Measurements from ENCODE around the gene SLC35B4.

Gene SLC35B4

GRCh38 chr7:134289423-134289822, 27.3 kb downstream of the SLC35B4 start:
- no peak for DNase-seq (ENCODE audit: low spot score in 2 of 2)
- H3K4me1 Mint-ChIP-seq = no peaks in the 10 kb centered on the region
- H3K27ac Mint-ChIP-seq = no peak overlapping the region
- no peaks in the 10 kb centered on the region for H3K9me3 Mint-ChIP-seq
- H3K36me3 Mint-ChIP-seq = peaks cover 11% of the 10 kb centered on the region
- no peak overlapping the region for H3K4me3 Mint-ChIP-seq
- no peak for ATAC-seq

GRCh38 chr7:134287916-134288659, 28.6 kb downstream of the SLC35B4 start:
- Mint-ChIP-seq H3K4me3 (no peak overlapping the region), H3K9me3 (no peaks in the 10 kb centered on the region), H3K36me3 (no peaks in the 10 kb centered on the region), H3K27ac (no peak overlapping the region), H3K4me1 (no peaks in the 10 kb centered on the region)
- no peak for ATAC-seq
- no peak for DNase-seq (ENCODE audit: low spot score in 2 of 2)

- H3K4me1 Mint-ChIP-seq = no peaks in the 10 kb centered on the region
- no peak overlapping the region for H3K27ac Mint-ChIP-seq
- no peaks in the 10 kb centered on the region for H3K9me3 Mint-ChIP-seq
- ATAC-seq (no peak), DNase-seq (ENCODE audit: low spot score in 2 of 2) (no peak)
- no peak overlapping the region for H3K4me3 Mint-ChIP-seq
- no peaks in the 10 kb centered on the region for H3K36me3 Mint-ChIP-seq
These were observed 31.8 kb downstream of the SLC35B4 start for GRCh38 chr7:134284952-134285351.

- Mint-ChIP-seq H3K4me1 (no peaks in the 10 kb centered on the region), H3K27ac (no peak overlapping the region), H3K9me3 (no peaks in the 10 kb centered on the region), H3K36me3 (no peaks in the 10 kb centered on the region), H3K4me3 (no peak overlapping the region)
- DNase-seq (ENCODE audit: low spot score in 2 of 2) (no peak), ATAC-seq (no peak)
These were observed 32.7 kb downstream of the SLC35B4 start for GRCh38 chr7:134284011-134284410.

- H3K27ac Mint-ChIP-seq = no peak overlapping the region
- DNase-seq (ENCODE audit: low spot score in 2 of 2) (no peak), ATAC-seq (no peak)
- no peaks in the 10 kb centered on the region for H3K36me3 Mint-ChIP-seq
- H3K9me3 Mint-ChIP-seq = no peaks in the 10 kb centered on the region
- H3K4me3 Mint-ChIP-seq = no peak overlapping the region
- H3K4me1 Mint-ChIP-seq = no peaks in the 10 kb centered on the region
These were observed 36.2 kb downstream of the SLC35B4 start for GRCh38 chr7:134280508-134280907.

- H3K4me3 Mint-ChIP-seq = no peak overlapping the region
- ATAC-seq = no peak
- no peaks in the 10 kb centered on the region for H3K36me3 Mint-ChIP-seq
These were observed 36.8 kb downstream of the SLC35B4 start for GRCh38 chr7:134279898-134280297.

GRCh38 chr7:134279336-134279735, 37.4 kb downstream of the SLC35B4 start:
- no peaks in the 10 kb centered on the region for H3K4me1 Mint-ChIP-seq
- DNase-seq (ENCODE audit: low spot score in 2 of 2) (no peak), ATAC-seq (no peak)
- no peaks in the 10 kb centered on the region for H3K36me3 Mint-ChIP-seq
- H3K4me3 Mint-ChIP-seq = no peak overlapping the region
- H3K27ac Mint-ChIP-seq = no peak overlapping the region
- no peaks in the 10 kb centered on the region for H3K9me3 Mint-ChIP-seq

More at GRCh38 chr7:134279898-134280297, 36.8 kb downstream of the SLC35B4 start:
- Mint-ChIP-seq H3K9me3 (no peaks in the 10 kb centered on the region), H3K4me1 (no peaks in the 10 kb centered on the region), H3K27ac (no peak overlapping the region)
- no peak for DNase-seq (ENCODE audit: low spot score in 2 of 2)

- no peak overlapping the region for H3K4me3 Mint-ChIP-seq
These were observed 38.1 kb downstream of the SLC35B4 start for GRCh38 chr7:134278502-134279153.

GRCh38 chr7:134276951-134277350, 39.8 kb downstream of the SLC35B4 start:
- Mint-ChIP-seq H3K4me1 (no peaks in the 10 kb centered on the region), H3K9me3 (peaks cover under 1% of the 10 kb centered on the region), H3K4me3 (no peak overlapping the region), H3K27ac (no peak overlapping the region), H3K36me3 (no peaks in the 10 kb centered on the region)
- no peak for ATAC-seq
- DNase-seq (ENCODE audit: low spot score in 2 of 2) = no peak

More at GRCh38 chr7:134278502-134279153, 38.1 kb downstream of the SLC35B4 start:
- DNase-seq (ENCODE audit: low spot score in 2 of 2) = no peak
- no peaks in the 10 kb centered on the region for H3K9me3 Mint-ChIP-seq
- no peaks in the 10 kb centered on the region for H3K4me1 Mint-ChIP-seq
- no peaks in the 10 kb centered on the region for H3K36me3 Mint-ChIP-seq
- ATAC-seq = no peak
- H3K27ac Mint-ChIP-seq = no peak overlapping the region

- Mint-ChIP-seq H3K4me1 (no peaks in the 10 kb centered on the region), H3K27ac (no peak overlapping the region), H3K36me3 (no peaks in the 10 kb centered on the region), H3K9me3 (peaks cover 4% of the 10 kb centered on the region), H3K4me3 (no peak overlapping the region)
- DNase-seq (ENCODE audit: low spot score in 2 of 2) (no peak), ATAC-seq (no peak)
These were observed 54.4 kb downstream of the SLC35B4 start for GRCh38 chr7:134262322-134262721.

GRCh38 chr7:134255814-134256213, 60.9 kb downstream of the SLC35B4 start:
- no peaks in the 10 kb centered on the region for H3K4me1 Mint-ChIP-seq

GRCh38 chr7:134254311-134254710, 62.4 kb downstream of the SLC35B4 start:
- H3K4me3 Mint-ChIP-seq = no peak overlapping the region
- no peak for DNase-seq (ENCODE audit: low spot score in 2 of 2)
- no peaks in the 10 kb centered on the region for H3K9me3 Mint-ChIP-seq

More at GRCh38 chr7:134255814-134256213, 60.9 kb downstream of the SLC35B4 start:
- Mint-ChIP-seq H3K4me3 (no peak overlapping the region), H3K36me3 (no peaks in the 10 kb centered on the region), H3K27ac (no peak overlapping the region), H3K9me3 (no peaks in the 10 kb centered on the region)
- ATAC-seq = no peak
- DNase-seq (ENCODE audit: low spot score in 2 of 2) = no peak

GRCh38 chr7:134248196-134248595, 68.5 kb downstream of the SLC35B4 start:
- ATAC-seq = no peak
- Mint-ChIP-seq H3K27ac (no peak overlapping the region), H3K36me3 (no peaks in the 10 kb centered on the region), H3K9me3 (no peaks in the 10 kb centered on the region), H3K4me3 (no peak overlapping the region), H3K4me1 (no peaks in the 10 kb centered on the region)
- no peak for DNase-seq (ENCODE audit: low spot score in 2 of 2)

More at GRCh38 chr7:134254311-134254710, 62.4 kb downstream of the SLC35B4 start:
- Mint-ChIP-seq H3K36me3 (no peaks in the 10 kb centered on the region), H3K4me1 (no peaks in the 10 kb centered on the region), H3K27ac (no peak overlapping the region)
- no peak for ATAC-seq

GRCh38 chr7:134246761-134247160, 70.0 kb downstream of the SLC35B4 start:
- no peak for ATAC-seq
- Mint-ChIP-seq H3K4me3 (no peak overlapping the region), H3K4me1 (no peaks in the 10 kb centered on the region), H3K36me3 (no peaks in the 10 kb centered on the region), H3K9me3 (no peaks in the 10 kb centered on the region), H3K27ac (no peak overlapping the region)
- DNase-seq (ENCODE audit: low spot score in 2 of 2) = no peak

GRCh38 chr7:134246347-134246746, 70.4 kb downstream of the SLC35B4 start:
- DNase-seq (ENCODE audit: low spot score in 2 of 2) (no peak), ATAC-seq (no peak)
- Mint-ChIP-seq H3K36me3 (no peaks in the 10 kb centered on the region), H3K27ac (no peak overlapping the region), H3K9me3 (no peaks in the 10 kb centered on the region), H3K4me1 (no peaks in the 10 kb centered on the region), H3K4me3 (no peak overlapping the region)

- ATAC-seq (no peak), DNase-seq (ENCODE audit: low spot score in 2 of 2) (no peak)
- Mint-ChIP-seq H3K27ac (no peak overlapping the region), H3K4me1 (no peaks in the 10 kb centered on the region), H3K36me3 (no peaks in the 10 kb centered on the region), H3K4me3 (no peak overlapping the region), H3K9me3 (peaks cover under 1% of the 10 kb centered on the region)
These were observed 71.5 kb downstream of the SLC35B4 start for GRCh38 chr7:134245253-134245652.

Measured in stimulated activated effector memory CD8-positive, alpha-beta T cell treated with anti-CD3 and anti-CD28 coated beads, Interleukin-12 subunit alpha, Interleukin-12 subunit beta, amount 100 ng/mL, for 72 hours (primary cell).